ENCODE data around the gene PSMD5. TPM values are rescaled to one million over a fixed set of nuclear protein-coding genes. Genes with fewer than 3 reads are reported as not detected.

Gene PSMD5
- total RNA-seq, 1 donor, result 32.6 TPM

GRCh38 chr9:120885958-120886357 lies 43.2 kb upstream of the PSMD5 start:
- H3K4me3 ChIP-seq (ENCODE audit: insufficient read depth, low read length), result no peak overlapping the region
- H3K79me2 ChIP-seq (ENCODE audit: insufficient read depth, low read length), result no peaks in the 10 kb centered on the region
- TF ChIP-seq CTCF (IDR thresholded peaks at IDR 0.05; ENCODE audit: extremely low read depth, low read depth, low read length), result no peak
- H3K4me2 ChIP-seq (ENCODE audit: insufficient read depth, low read length), result peak overlapping the region; percentile 4
- H2AFZ ChIP-seq (ENCODE audit: low read length), result no peak overlapping the region
- no peaks in the 10 kb centered on the region for H4K20me1 ChIP-seq (ENCODE audit: insufficient read depth, low read length)
- no peaks in the 10 kb centered on the region for H3K9me3 ChIP-seq (ENCODE audit: low read depth, low read length)
- H3K36me3 ChIP-seq (ENCODE audit: insufficient read depth, low read length), result no peaks in the 10 kb centered on the region
- no peak overlapping the region for H3K27ac ChIP-seq (ENCODE audit: low read depth, low read length)
- no peak for DNase-seq (ENCODE audit: insufficient read length, low spot score, missing footprints)
- H3K27me3 ChIP-seq (ENCODE audit: insufficient read depth, low read length), result peaks cover 3% of the 10 kb centered on the region
- H3K4me1 ChIP-seq (ENCODE audit: insufficient read depth, low read length), result peaks cover 14% of the 10 kb centered on the region

- H3K4me1 ChIP-seq (ENCODE audit: insufficient read depth, low read length), result peaks cover 14% of the 10 kb centered on the region
- no peak overlapping the region for H2AFZ ChIP-seq (ENCODE audit: low read length)
- no peak overlapping the region for H3K4me3 ChIP-seq (ENCODE audit: insufficient read depth, low read length)
- H3K27ac ChIP-seq (ENCODE audit: low read depth, low read length), result no peak overlapping the region
- no peaks in the 10 kb centered on the region for H3K9me3 ChIP-seq (ENCODE audit: low read depth, low read length)
- H3K36me3 ChIP-seq (ENCODE audit: insufficient read depth, low read length), result no peaks in the 10 kb centered on the region
- TF ChIP-seq CTCF (IDR thresholded peaks at IDR 0.05; ENCODE audit: extremely low read depth, low read depth, low read length), result no peak
- no peaks in the 10 kb centered on the region for H4K20me1 ChIP-seq (ENCODE audit: insufficient read depth, low read length)
- peaks cover 3% of the 10 kb centered on the region for H3K27me3 ChIP-seq (ENCODE audit: insufficient read depth, low read length)
- no peak for DNase-seq (ENCODE audit: insufficient read length, low spot score, missing footprints)
- H3K4me2 ChIP-seq (ENCODE audit: insufficient read depth, low read length), result no peak overlapping the region
- H3K79me2 ChIP-seq (ENCODE audit: insufficient read depth, low read length), result no peaks in the 10 kb centered on the region
Measured at GRCh38 chr9:120885457-120885856, 42.7 kb upstream of the PSMD5 start.

- Histone ChIP-seq H3K79me2 (ENCODE audit: insufficient read depth, low read length) (no peaks in the 10 kb centered on the region), H3K9me3 (ENCODE audit: low read depth, low read length) (no peaks in the 10 kb centered on the region), H3K4me1 (ENCODE audit: insufficient read depth, low read length) (peaks cover 14% of the 10 kb centered on the region), H3K4me3 (ENCODE audit: insufficient read depth, low read length) (no peak overlapping the region), H2AFZ (ENCODE audit: low read length) (no peak overlapping the region), H3K27me3 (ENCODE audit: insufficient read depth, low read length) (peaks cover 3% of the 10 kb centered on the region), H3K4me2 (ENCODE audit: insufficient read depth, low read length) (no peak overlapping the region), H3K27ac (ENCODE audit: low read depth, low read length) (no peak overlapping the region), H3K36me3 (ENCODE audit: insufficient read depth, low read length) (no peaks in the 10 kb centered on the region), H4K20me1 (ENCODE audit: insufficient read depth, low read length) (no peaks in the 10 kb centered on the region)
- no peak for DNase-seq (ENCODE audit: insufficient read length, low spot score, missing footprints)
- no peak for TF ChIP-seq CTCF (IDR thresholded peaks at IDR 0.05; ENCODE audit: extremely low read depth, low read depth, low read length)
Measured at GRCh38 chr9:120883608-120883996, 40.9 kb upstream of the PSMD5 start.

GRCh38 chr9:120882935-120883607 lies 40.3 kb upstream of the PSMD5 start:
- Histone ChIP-seq H3K27me3 (ENCODE audit: insufficient read depth, low read length) (peaks cover 3% of the 10 kb centered on the region), H3K4me3 (ENCODE audit: insufficient read depth, low read length) (no peak overlapping the region), H3K79me2 (ENCODE audit: insufficient read depth, low read length) (no peaks in the 10 kb centered on the region), H3K4me2 (ENCODE audit: insufficient read depth, low read length) (no peak overlapping the region), H3K9me3 (ENCODE audit: low read depth, low read length) (no peaks in the 10 kb centered on the region), H3K4me1 (ENCODE audit: insufficient read depth, low read length) (peaks cover 14% of the 10 kb centered on the region), H4K20me1 (ENCODE audit: insufficient read depth, low read length) (no peaks in the 10 kb centered on the region), H3K27ac (ENCODE audit: low read depth, low read length) (no peak overlapping the region), H2AFZ (ENCODE audit: low read length) (no peak overlapping the region), H3K36me3 (ENCODE audit: insufficient read depth, low read length) (no peaks in the 10 kb centered on the region)
- DNase-seq (ENCODE audit: insufficient read length, low spot score, missing footprints), result no peak
- no peak for TF ChIP-seq CTCF (IDR thresholded peaks at IDR 0.05; ENCODE audit: extremely low read depth, low read depth, low read length)

Measured in osteoblast (primary cell).